OCI-LY7 (cell line): ENCODE measurements around the gene MRPL3. TPM values are rescaled to one million over a fixed set of nuclear protein-coding genes. Genes with fewer than 3 reads are reported as not detected.

Source experiments
- BruUV-seq: library from RNA; stranded (reverse); fragments of 400-500 nt; replicated peaks from 2 replicates; lab custom pipeline; 2021; lab: Mats Ljungman, UMichigan
- CTCF ChIA-PET: fragments of 300-600 bp; sonication (Branson Sonifier 250); formaldehyde crosslinking; loops from one replicate; lab custom pipeline; 2022; ENCODE audit warnings: antibody characterized with exemption; ENCODE audit not compliant: unreplicated experiment; lab: Charles Lee
- POLR2A ChIA-PET: fragments of 300-600 bp; sonication (Branson Sonifier 250); formaldehyde crosslinking; loops from one replicate; lab custom pipeline; 2022; ENCODE audit warnings: antibody characterized with exemption; lab: Charles Lee
- DNase-seq: peaks from one replicate; pipeline ENCODE4 v3.0.0-alpha.2; 2015; ENCODE audit warnings: low spot score
- H2AFZ ChIP-seq: fragments of 200-600 bp; sonication (generic), shearing (Covaris generic); 2 replicates; pipeline ENCODE4 v1.6.1; 2014; ENCODE audit warnings: mild to moderate bottlenecking, antibody characterized with exemption, low read length, moderate library complexity
- H3K27ac ChIP-seq: fragments of 200-600 bp; sonication (generic); 2 replicates; pipeline ENCODE4 v1.5.1; 2014; ENCODE audit warnings: mixed run types, low read depth, mild to moderate bottlenecking, moderate library complexity, low read length, inconsistent platforms; ENCODE audit not compliant: poor library complexity, severe bottlenecking
- H3K36me3 ChIP-seq: fragments of 200-600 bp; sonication (generic); 2 replicates; pipeline ENCODE4 v1.6.1; 2014; ENCODE audit warnings: mild to moderate bottlenecking, antibody characterized with exemption, low read length, moderate library complexity, mixed read lengths; ENCODE audit not compliant: insufficient read depth
- H3K4me1 ChIP-seq: fragments of 200-600 bp; sonication (generic); 2 replicates; pipeline ENCODE4 v1.5.1; 2014; ENCODE audit warnings: mild to moderate bottlenecking, low read length; ENCODE audit not compliant: insufficient read depth, poor library complexity, severe bottlenecking
- H3K4me2 ChIP-seq: fragments of 200-600 bp; sonication (generic); 2 replicates; pipeline ENCODE4 v1.6.1; 2014; ENCODE audit warnings: mild to moderate bottlenecking, low read length
- H3K4me3 ChIP-seq: fragments of 200-600 bp; sonication (generic); 2 replicates; pipeline ENCODE4 v1.5.1; 2014; ENCODE audit warnings: mild to moderate bottlenecking, low read depth, low read length; ENCODE audit not compliant: poor library complexity, severe bottlenecking
- H3K79me2 ChIP-seq: fragments of 200-600 bp; sonication (generic); 2 replicates; pipeline ENCODE4 v1.6.1; 2016; ENCODE audit warnings: low read depth, mild to moderate bottlenecking, low read length, moderate library complexity, mixed read lengths; ENCODE audit not compliant: insufficient read depth
- H3K9me2 ChIP-seq: fragments of 200-600 bp; sonication (generic); 2 replicates; pipeline ENCODE4 v1.6.1; 2016; ENCODE audit warnings: mild to moderate bottlenecking, low read length, mixed read lengths; ENCODE audit not compliant: insufficient read depth
- H3K9me3 ChIP-seq: fragments of 200-600 bp; sonication (generic); 2 replicates; pipeline ENCODE4 v1.6.1; 2014; ENCODE audit warnings: mild to moderate bottlenecking, mixed run types, low read length, mixed read lengths
- H4K20me1 ChIP-seq: fragments of 200-600 bp; sonication (generic); 2 replicates; pipeline ENCODE4 v1.6.1; 2014; ENCODE audit warnings: mild to moderate bottlenecking, antibody characterized with exemption, low read length, moderate library complexity, mixed read lengths; ENCODE audit not compliant: insufficient read depth
- EZH2phosphoT487 ChIP-seq: fragments of 200-600 bp; sonication (generic); IDR thresholded peaks from 2 replicates; pipeline ENCODE4 v1.6.1; 2018; ENCODE audit warnings: low read depth, borderline replicate concordance, mild to moderate bottlenecking, mixed run types, antibody characterized with exemption, low read length, moderate library complexity, mixed read lengths
- intact Hi-C: fragments of 100-400 bp; cut with micrococcal nuclease; formaldehyde crosslinking; loops from one replicate; pipeline ENCODE4 v1.10.0; 2022; ENCODE audit not compliant: unreplicated experiment
- total RNA-seq, 2 experiments: library from RNA; depleted of rRNA in 1 of 2; stranded (reverse); fragments of >200 nt in 1 of 2; shearing (Covaris generic) in 1 of 2; gene quantifications; 2 replicates each; pipeline ENCODE4 v1.2.3, GENCODE V29; 2014 to 2022
- TF ChIP-seq, protein P1 (sequence below): fragments of 200-600 bp; sonication (generic); conservative IDR thresholded peaks from 2 replicates; pipeline ENCODE4 v1.5.1; 2014; ENCODE audit warnings: mild to moderate bottlenecking, antibody characterized with exemption, low read length, moderate library complexity, mixed read lengths

Gene MRPL3
- total RNA-seq, 2 experiments from 2014 or later = 121 to 133 TPM

DNA sequence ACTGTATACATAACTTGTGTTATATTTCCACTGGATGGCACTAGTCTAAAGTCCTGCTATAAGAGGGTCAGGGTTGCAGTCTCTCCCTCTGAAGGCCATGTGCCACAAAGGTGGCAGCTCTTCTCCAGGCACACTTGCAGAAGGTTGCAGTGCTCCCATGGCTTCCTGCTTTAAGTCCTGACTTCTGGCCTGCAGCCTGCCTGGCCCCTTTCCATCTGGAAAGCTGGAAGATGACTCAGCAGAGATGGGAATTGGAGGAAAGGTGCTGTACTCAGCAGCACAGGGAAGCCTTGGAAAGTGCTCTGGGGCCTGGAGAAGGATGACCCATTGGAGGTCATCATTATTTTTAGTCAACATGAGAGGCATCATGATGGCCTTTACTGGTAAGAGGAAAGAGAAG lies 40.9 kb upstream of the MRPL3 start:
- H3K9me3 ChIP-seq = no peaks in the 10 kb centered on the region
- intact Hi-C loops = no loop called here
- DNase-seq = no peak
- no peaks in the 10 kb centered on the region for H3K36me3 ChIP-seq
- POLR2A ChIA-PET = interaction anchor here (0.7 kb wide), 1 partner anchor 433 kb away, joined by 3 read pairs; no protein-coding TSS in a partner anchor
- H3K27ac ChIP-seq = no peak overlapping the region
- BruUV-seq = no TSS peak
- no peaks in the 10 kb centered on the region for H3K4me1 ChIP-seq
- H3K4me3 ChIP-seq = no peak overlapping the region
- no peaks in the 10 kb centered on the region for H3K79me2 ChIP-seq
- CTCF ChIA-PET = no interaction called here
- H2AFZ ChIP-seq = no peak overlapping the region
- TF ChIP-seq EZH2phosphoT487 = no peak
- TF ChIP-seq, protein P1, sequence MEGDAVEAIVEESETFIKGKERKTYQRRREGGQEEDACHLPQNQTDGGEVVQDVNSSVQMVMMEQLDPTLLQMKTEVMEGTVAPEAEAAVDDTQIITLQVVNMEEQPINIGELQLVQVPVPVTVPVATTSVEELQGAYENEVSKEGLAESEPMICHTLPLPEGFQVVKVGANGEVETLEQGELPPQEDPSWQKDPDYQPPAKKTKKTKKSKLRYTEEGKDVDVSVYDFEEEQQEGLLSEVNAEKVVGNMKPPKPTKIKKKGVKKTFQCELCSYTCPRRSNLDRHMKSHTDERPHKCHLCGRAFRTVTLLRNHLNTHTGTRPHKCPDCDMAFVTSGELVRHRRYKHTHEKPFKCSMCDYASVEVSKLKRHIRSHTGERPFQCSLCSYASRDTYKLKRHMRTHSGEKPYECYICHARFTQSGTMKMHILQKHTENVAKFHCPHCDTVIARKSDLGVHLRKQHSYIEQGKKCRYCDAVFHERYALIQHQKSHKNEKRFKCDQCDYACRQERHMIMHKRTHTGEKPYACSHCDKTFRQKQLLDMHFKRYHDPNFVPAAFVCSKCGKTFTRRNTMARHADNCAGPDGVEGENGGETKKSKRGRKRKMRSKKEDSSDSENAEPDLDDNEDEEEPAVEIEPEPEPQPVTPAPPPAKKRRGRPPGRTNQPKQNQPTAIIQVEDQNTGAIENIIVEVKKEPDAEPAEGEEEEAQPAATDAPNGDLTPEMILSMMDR = no peak
- H3K9me2 ChIP-seq = no peaks in the 10 kb centered on the region
- H3K4me2 ChIP-seq = no peak overlapping the region
- H4K20me1 ChIP-seq = no peaks in the 10 kb centered on the region

DNA sequence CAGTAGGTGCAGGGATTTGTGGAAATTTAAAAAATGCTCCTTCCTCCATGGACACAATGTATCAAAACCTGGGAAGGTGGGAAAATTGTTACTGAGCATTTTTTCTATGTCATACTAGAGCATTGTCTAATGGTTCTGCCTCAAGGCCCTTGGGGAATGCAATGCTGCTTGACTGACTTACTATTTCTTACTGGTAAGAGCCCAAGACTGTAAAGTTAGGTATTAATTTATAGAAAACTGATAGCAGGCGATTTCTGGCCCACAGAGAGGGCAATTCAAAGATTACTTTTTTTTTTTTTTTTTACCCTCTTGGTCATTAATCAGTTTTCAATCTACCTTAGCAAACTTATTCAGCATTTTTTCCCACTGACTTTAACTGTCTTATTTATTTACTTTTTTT lies 38.5 kb upstream of the MRPL3 start:
- Histone ChIP-seq H3K27ac (no peak overlapping the region), H3K36me3 (no peaks in the 10 kb centered on the region), H3K9me2 (no peaks in the 10 kb centered on the region), H4K20me1 (no peaks in the 10 kb centered on the region), H3K4me3 (no peak overlapping the region), H3K79me2 (no peaks in the 10 kb centered on the region), H3K4me1 (no peaks in the 10 kb centered on the region), H2AFZ (no peak overlapping the region), H3K9me3 (no peaks in the 10 kb centered on the region), H3K4me2 (no peak overlapping the region)
- intact Hi-C loops = no loop called here
- DNase-seq = no peak
- CTCF ChIA-PET = no interaction called here
- TF ChIP-seq EZH2phosphoT487 = no peak
- TF ChIP-seq, protein P1 = no peak
- no TSS peak for BruUV-seq
- POLR2A ChIA-PET = interaction anchor here (0.6 to 0.8 kb wide), 2 partner anchors 258 to 1389 kb away, joined by 3 to 4 read pairs; no protein-coding TSS in a partner anchor

DNA sequence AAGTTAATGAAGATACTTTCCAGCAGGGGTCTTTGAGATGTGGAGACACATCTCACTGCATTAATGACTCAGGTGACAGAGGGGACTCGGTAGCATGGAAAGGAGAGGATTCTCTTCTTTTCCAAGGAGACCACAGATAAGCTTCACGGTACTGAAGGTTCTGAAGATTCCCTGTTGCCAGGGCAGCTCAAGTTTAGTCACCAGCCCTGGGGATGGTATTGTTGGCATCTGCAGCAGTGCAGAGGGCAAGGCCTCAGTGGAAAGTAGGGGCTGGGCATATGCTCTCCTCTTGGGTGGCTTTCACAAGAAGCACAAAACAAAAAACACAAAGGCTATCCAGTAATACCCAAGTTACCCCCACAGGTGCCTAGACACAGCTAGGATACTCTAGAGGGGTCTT lies 38.0 kb upstream of the MRPL3 start:
- no peaks in the 10 kb centered on the region for H3K9me2 ChIP-seq
- H3K79me2 ChIP-seq = no peaks in the 10 kb centered on the region
- H3K4me3 ChIP-seq = no peak overlapping the region
- ChIA-PET CTCF (no interaction called here), POLR2A (interaction anchor here (0.9 kb wide), 1 partner anchor 142 kb away, joined by 3 read pairs; no protein-coding TSS in a partner anchor)
- DNase-seq = no peak
- no peak overlapping the region for H3K27ac ChIP-seq
- H3K4me1 ChIP-seq = no peaks in the 10 kb centered on the region
- no peaks in the 10 kb centered on the region for H3K36me3 ChIP-seq
- no peaks in the 10 kb centered on the region for H4K20me1 ChIP-seq
- H3K4me2 ChIP-seq = no peak overlapping the region
- TF ChIP-seq, protein P1 = no peak
- no peak for TF ChIP-seq EZH2phosphoT487
- H3K9me3 ChIP-seq = no peaks in the 10 kb centered on the region
- BruUV-seq = no TSS peak
- intact Hi-C loops = no loop called here
- no peak overlapping the region for H2AFZ ChIP-seq
